Measurements from ENCODE around the gene SPNS2.

DNA sequence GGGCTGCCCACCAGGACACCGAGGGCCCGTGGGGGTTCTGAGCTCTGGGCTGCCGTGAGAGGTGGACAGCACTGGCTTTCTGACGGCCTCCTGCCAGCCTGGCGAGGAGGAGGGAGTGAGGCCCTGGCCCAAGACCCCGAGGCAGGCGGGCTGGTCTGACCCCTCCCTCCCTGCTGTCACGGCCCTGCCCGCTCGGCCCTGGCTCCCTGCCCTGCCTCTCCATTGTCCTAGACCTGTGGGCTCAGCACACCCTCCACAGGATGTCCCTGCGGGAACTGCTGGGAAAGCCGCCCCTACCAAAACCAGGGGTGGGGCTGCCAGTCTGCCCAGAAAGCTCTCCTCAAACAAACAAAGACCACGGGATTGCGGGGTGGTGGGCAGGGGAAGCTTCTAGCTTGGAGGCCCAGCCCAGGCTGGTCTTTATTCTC is 20.7 kb downstream of the SPNS2 start:
- TF ChIP-seq, protein P1, sequence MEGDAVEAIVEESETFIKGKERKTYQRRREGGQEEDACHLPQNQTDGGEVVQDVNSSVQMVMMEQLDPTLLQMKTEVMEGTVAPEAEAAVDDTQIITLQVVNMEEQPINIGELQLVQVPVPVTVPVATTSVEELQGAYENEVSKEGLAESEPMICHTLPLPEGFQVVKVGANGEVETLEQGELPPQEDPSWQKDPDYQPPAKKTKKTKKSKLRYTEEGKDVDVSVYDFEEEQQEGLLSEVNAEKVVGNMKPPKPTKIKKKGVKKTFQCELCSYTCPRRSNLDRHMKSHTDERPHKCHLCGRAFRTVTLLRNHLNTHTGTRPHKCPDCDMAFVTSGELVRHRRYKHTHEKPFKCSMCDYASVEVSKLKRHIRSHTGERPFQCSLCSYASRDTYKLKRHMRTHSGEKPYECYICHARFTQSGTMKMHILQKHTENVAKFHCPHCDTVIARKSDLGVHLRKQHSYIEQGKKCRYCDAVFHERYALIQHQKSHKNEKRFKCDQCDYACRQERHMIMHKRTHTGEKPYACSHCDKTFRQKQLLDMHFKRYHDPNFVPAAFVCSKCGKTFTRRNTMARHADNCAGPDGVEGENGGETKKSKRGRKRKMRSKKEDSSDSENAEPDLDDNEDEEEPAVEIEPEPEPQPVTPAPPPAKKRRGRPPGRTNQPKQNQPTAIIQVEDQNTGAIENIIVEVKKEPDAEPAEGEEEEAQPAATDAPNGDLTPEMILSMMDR (IDR thresholded peaks at IDR 0.05), result no peak
- TF ChIP-seq POLR2A (IDR thresholded peaks at IDR 0.05), result no peak
- TF ChIP-seq POLR2AphosphoS5 (IDR thresholded peaks at IDR 0.05; ENCODE audit: insufficient read depth in 1 of 2, low read depth in 1 of 2), result peak; percentile 27 to 28

Measured in vagina (tissue), 2 donors.